MM.1S (cell line): Measurements from ENCODE around the gene NOS3.

Experiments used
- CTCF ChIP-seq: fragments of 300-600 bp; sonication (generic); IDR thresholded peaks from 2 replicates; pipeline ENCODE4 v1.5.1; 2016; ENCODE audit warnings: antibody characterized with exemption, low read length, mixed read lengths
- EZH2 ChIP-seq: fragments of 300-600 bp; sonication (generic); optimal IDR thresholded peaks from 2 replicates; pipeline ENCODE3; 2017; ENCODE audit warnings: low read depth, mild to moderate bottlenecking, antibody characterized with exemption, low read length, mixed read lengths
- EZH2phosphoT487 ChIP-seq: fragments of 300-600 bp; sonication (generic); IDR thresholded peaks from 2 replicates; pipeline ENCODE4 v1.6.1; 2018; ENCODE audit warnings: antibody characterized with exemption, low read length

- TF ChIP-seq CTCF (peak; percentile 18), EZH2 (no peak), EZH2phosphoT487 (no peak)
These were observed 24.8 kb upstream of the NOS3 start for GRCh38 chr7:150966002-150966401.
